ENCODE results near the gene VAMP8.
"Not testable (repeated sequence)": the region's sequence is repeated elsewhere in the genome, so short reads cannot be mapped to it uniquely, and the experiment has no call there.

Gene VAMP8

DNA sequence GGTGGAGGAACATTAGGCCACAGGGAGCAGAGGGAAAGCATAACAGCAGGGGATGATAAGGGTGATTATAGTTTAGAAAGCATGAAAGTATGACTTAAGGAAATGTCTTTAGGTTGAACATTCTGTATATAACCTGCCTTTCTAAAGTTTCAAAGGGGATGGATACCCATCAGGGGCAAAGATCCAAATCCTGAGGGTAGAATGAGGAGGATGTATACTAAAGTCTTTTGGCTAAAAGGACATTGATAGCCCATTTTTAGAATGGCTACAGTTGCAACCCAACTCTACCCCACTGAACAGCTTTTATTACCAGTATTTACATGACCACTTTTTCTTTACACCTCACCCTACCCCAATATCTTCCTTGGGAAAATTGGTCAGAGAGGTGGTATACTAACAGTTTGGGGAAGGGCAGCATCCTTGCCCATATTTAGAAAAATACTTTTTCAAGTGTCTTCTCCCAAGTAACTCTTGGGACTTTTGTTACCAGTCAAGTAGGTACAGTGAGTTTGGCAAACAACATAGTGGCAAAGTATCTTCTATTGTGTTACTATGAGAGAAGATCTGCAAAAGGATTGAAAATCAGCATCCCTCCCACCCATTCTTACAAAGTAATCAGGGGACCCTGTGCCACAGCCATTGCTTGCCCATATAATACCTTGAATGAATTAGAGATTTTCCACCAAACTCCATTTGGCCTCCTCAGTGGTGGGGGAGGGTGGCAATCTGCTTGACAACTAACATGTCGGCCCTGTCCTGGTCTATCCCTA lies 30.1 kb upstream of the VAMP8 start:
- peak in 1 of 4 experiments; percentile 32 for DNase-seq

DNA sequence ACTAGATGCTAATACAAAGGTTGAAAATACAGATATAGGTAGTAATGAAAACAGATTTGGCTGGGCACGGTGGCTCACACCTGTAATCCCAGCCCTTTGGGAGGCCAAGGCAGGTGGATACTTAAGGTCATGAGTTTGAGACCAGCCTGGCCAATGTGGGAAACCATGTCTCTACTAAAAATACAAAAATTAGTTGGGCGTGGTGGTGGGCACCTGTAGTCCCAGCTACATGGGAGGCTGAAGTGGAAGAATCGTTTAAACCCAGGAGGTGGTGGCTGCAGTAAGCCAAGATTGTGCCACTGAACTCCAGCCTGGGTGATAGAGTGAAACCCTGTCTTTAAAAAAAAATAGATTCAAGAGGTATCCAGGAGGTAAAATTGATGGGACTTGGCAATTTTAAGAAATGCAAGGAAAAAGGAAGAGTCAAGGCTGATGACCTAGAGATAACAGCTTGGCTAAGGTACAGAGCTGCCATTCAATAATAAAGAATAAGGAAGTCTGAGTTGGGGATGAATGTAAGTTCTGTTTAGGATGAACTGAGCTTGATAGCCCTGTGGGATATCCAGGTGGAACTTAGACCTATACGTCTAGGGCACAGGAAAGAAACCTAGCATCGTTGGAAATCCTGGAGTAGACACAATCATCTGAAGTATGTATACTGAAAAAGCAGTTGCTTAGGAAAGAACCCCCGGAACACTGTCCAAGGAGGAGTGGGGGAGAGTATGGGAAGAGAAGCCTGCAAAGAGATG lies 29.4 kb upstream of the VAMP8 start:
- no peak for DNase-seq

DNA sequence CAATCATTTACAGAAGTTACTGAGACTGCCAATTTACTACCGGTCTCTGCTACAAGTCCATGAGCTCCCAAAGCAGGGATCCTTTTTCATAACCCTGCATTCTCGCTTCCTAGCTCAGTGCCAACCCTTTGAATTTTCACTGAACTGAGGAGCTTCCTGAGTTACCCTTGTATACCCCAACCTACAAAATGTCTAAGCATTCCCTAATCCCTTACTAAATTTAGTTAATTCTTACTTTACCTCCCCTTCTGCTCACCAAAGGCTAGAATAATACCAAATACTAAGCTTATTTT lies 28.8 kb upstream of the VAMP8 start:
- DNase-seq: no peak

DNA sequence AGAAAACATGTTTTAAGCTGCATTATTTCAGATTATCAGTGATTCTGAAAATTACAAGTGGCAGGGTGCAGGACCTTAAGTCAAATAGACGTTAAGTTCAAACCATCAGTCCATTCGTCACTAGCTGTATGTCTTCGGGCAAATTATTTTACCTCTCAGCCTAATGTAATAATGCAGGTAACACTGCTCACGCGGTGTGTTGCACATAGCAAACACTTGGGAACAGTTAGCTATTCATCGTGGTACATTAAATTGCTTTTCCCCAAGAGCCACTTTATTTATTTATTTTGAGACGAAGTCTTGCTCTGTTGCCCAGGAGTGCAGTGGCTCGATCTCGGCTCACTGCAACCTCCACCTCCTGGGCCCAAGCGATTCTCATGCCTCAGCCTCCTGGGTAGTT lies 28.3 kb upstream of the VAMP8 start:
- DNase-seq: no peak

DNA sequence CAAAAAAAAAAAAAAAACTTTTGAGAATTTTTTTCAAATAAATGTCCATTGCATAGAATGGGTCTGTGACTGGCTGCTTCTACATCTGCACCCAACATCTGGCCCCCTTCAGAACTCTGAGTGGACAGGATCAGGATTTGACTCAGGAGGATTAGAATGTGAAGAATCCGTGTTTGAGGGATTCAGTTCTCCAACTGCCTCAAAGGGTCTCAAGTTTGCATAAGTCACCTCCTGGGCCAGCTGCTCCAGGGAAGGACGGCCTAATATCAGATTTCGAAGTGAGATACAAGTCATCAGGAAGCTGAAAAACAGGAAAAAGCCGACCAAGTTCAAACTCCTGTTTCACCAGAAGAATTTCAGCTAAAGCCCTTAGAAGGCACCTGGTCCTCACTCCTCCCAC lies 27.6 kb upstream of the VAMP8 start:
- no peak for DNase-seq

DNA sequence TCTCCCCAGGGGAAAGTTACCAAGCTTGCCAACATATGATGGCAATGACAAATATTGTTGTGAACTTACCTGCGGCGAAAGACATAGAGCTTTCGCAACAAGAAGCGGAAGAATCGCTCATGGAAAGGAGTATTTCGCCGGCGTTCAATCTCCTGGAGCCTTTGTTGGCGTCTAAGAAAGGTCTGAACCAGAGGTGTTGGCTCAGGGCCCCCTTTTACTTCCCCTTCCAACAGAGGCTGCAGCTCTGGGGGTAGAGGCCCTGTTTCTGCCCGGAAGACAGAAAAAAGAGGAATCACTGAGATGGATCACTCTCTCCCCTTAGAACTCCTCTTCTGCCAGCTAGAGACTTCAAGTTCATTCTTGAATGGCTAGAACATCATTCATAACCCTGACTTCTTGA lies 26.9 kb upstream of the VAMP8 start:
- DNase-seq: peak; percentile 57 to 75 (median 70)

DNA sequence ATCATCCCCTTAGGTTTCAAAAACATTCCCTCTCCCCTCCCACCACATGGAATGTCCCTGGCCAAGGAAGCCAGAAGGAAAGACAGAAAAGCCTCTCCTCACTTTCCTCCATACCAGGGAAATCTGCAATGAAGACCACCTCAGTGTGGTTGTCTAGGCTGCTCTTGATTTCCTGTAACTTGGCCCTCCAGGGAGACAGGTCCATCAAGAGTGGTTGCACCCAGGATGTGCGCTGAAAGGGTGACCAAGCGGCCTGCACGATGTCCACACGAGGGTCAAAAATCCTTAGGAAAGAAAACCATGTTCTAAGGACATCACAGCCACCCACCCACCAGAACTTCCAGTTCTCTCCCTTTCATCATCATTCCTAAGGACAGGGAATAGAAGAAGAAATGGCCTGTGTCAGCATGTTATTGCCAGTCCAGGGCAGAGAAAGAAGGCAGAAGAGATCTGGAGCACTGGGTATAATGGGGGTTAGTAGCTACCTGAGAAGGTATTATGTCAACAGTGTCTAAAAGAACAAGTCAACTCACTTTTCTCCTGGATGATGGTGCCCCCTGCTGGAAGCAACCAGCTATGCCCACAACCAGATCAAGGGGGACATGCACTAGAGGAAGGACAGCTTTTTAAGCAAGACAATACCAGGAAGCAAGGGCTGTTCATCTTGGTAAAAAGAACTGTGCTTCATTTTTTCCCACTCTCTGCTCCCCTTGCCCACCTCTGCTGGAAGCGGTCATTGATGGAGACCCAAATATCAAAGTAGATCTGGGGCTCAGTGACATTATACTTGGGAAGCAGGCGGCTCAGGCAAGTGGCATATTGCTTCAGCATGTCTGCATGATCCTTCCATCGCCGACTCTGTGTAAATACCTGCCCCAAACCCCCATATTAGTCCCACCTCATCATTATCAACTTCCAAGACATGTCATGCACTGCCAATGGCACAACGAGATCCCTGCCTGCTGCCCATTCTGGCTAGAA lies 25.4 kb upstream of the VAMP8 start:
- peak; percentile 83 to 89 (median 86) for DNase-seq

DNA sequence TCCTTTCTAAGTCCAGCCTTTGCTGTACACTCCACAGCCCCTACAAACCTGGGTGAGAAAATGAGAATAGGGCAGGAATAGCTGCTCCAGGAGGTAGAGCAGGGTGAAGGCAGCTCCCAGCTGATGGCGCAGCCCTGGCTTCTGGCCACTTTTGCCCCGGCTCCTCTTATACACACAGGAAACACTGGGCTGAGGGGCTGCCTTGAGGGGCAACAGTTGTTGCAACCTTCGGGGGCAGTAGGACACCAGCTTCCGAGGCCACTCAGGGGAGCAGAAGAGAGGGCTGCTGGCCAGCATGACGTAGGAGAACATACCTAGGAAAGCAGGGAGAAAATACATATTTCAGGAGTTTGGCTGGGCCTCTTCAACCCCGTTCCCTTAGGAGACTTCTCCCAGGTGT lies 24.2 kb upstream of the VAMP8 start:
- DNase-seq: no peak

DNA sequence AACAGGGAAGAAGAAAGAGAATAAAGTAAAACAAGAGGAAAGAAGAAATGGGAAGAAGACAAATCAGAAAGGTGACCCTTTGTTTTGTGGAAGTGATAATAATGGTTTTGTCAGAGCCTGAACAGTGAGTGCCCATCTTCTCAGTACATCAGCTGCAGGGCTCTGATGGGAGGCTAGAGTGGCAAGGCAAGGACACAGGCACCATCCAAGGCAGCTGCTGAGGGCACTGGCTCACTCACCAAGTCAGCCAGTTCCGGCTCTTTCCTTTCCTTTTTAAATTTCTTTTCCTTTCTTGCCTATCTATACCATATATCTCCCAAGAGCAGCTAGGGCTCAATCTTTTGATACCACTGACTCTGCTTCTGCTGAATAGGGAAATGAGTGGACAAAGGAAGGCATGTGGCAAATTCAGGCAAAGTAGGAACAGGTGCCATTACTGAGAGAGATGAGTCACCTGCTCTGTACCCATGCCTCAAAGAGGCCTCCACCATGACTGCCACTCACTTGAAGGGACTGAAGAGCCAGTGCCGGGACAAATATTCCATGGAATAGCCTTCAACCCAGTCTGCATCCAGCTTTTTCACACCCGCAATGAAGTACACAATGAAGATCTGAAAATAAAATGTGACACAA lies 22.3 kb upstream of the VAMP8 start:
- no peak for DNase-seq

DNA sequence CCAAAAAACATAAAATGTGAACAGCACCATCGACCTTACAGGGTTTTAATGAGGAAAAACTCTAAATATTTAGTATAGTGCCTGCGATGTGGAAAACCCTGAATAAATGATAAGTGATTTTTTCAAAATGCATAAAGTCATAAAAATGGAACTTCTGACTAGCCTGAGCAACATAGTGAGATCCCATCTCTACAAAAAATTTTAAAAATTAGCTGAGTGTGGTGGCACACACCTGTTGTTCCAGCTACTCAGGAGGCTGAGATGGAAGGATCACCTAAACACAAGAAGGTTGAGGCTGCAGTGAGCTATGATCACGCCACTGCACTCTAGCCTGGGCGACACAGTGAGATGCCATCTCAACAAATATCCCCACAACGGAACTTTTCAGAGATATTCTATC lies 20.3 kb upstream of the VAMP8 start:
- no peak for DNase-seq

DNA sequence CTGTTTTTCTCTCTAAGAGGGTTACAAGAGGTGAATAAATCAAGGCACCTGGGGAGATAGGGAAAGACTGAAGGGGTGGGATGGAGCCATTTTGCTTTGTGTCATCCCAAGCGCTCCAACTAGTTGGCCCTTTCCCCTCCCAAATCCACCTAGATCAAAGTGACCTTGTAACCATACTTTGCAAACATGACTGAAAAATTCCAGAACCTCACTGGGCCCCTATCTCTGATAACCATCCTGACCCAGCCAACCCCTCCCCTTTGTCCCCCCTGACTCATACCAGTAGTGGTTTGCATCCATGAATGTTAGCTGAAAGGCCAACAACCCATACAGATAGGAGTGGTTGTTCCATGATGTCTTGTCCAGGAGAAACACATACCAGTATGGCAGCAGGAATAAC lies 19.2 kb upstream of the VAMP8 start:
- DNase-seq: no peak

DNA sequence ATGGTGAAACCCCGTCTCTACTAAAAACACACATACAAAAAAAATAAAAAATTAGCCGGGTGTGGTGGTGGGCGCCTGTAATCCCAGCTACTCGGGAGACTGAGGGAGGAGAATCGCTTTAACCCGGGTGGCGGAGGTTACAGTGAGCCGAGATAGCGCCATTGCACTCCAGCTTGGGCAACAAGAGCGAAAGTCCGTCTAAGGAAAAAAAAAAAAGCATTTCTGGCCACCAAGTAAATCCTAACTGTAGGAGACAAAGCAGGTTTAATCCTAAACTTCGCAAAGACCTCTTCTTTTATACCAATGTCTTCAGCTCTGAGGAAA lies 17.0 kb upstream of the VAMP8 start:
- not testable (repeated sequence) for DNase-seq

DNA sequence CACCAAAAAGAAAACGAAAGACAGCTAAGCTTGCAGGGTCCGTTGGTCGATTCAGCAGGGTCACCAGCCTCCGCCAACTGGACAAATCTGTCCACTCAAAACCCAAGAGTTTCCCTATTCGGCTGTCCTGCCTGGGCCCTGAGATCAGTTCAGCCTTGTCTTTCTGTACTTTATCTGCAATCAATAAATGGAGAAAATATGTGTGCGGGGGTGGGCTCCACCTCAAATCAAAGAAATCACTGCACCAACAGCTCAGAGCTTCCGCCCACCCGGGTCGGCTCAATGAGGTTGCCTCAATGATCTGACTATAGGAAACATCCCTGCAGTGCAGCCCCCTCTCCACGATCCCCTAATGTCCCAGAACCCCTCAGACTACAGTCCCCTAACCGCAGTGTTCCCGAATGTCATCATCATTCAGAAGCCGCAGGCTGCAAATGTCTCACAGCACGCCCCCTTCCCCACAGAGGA lies 16.5 kb upstream of the VAMP8 start:
- DNase-seq: peak in 1 of 4 experiments; percentile 44

DNA sequence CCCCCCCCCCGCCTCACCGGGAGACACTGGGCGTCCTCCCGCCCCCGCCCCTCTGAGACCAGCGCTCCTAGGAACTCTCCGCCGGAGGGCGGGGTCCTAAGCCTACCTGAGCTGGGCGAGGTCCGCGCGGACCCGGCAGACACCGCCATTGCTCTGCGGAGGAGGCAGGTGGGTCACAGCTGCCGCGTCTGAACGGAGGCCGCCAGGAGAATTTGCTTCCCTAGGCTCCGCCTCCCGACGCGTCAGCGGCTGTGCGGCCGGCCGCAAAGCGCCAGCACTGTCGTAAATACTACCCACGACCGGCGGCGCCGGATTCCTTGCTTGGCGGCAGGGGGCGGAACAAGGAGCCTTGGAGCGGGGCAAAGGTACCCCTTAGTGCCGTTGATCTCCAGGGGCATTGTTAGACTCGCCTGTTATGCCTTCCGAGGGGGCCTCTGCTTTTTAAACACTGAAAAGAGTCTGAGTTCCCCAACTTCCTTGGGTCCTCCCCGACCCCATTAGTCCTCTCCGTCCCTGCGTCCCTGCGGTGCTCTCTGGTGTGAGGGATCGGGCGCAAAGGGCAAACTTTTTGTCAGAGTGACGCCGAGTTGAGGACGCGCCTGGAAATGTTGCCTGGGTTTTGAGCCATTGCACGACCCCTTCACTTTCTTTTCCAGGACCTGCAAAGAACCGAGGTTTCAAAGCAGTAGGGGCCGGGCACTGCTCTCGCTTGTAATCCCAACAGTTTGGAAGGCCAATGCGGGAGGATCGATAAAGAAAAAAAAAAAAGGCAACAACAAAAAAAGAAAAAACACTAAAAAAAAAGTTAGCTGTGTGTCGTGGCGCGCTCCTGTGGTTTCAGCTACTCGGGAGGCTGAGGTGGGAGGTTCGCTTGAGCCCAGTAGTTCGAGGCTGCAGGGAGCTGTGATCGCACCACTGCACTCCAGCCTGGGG lies 15.8 kb upstream of the VAMP8 start, which contains the start of gene GGCX:
TSS of gene GGCX (minus strand) at position 214 of the 933 bp plus-strand sequence. CDS start at position 149, 65 bp downstream.
- peak; percentile 95 to 98 (median 97) for DNase-seq

DNA sequence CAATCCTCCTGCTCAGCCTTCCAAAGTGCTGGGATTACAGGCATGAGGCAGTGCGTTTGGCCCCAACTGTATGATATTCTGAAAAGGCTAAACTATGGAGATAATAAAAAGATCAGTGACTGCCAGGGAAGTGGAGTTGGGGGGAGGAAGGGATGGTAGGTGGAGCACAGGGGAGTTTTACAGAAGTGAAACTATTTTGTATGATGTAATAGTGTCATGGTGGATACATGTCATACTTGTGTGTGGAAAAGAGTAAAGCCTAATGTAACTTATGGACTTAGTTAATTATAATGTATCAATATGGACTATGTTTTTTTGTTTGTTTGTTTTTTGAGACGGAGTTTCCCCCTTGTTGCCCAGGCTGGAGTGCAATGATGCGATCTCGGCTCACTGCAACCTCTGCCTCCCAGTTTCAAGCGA lies 13.2 kb upstream of the VAMP8 start:
- peak; percentile 65 to 89 (median 80) for DNase-seq

DNA sequence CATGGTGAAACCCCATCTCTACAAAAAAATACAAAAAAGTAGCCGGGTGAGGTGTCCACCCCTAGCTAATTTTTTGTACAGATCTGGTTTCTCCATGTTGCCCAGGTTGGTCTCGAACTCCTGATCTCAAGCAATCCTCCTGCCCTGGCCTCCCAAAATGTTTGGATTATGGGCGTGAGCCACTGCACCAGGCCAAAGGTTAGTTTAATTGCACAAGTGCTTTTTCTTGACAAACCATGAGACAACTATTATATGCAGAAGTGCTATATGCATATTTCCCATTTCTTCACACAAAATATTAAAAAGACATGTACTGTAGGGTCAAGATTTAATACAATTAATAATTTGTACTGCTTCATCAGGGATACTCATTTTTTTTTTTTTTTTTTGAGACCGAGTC lies 11.1 kb upstream of the VAMP8 start:
- peak in 2 of 4 experiments; percentile 40 to 48 for DNase-seq

DNA sequence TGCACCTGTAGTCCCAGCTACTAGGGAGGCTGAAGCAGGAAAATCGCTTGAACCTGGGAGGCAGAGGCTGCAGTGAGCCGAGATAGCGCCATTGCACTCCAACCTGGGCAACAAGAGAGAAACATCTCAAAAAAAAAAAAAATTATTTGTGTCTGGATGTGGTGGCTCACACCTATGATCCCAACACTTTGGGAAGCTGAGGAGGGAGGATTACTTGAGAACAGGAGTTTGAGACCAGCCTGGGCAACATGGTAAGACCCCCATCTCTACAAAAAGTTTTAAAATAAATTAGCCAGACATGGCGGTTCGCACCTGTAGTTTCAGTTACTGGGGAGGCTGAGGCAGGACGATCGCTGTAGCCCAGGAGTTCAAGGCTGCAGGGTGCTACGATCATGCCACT lies 1.6 kb upstream of the VAMP8 start:
- no peak for DNase-seq

DNA sequence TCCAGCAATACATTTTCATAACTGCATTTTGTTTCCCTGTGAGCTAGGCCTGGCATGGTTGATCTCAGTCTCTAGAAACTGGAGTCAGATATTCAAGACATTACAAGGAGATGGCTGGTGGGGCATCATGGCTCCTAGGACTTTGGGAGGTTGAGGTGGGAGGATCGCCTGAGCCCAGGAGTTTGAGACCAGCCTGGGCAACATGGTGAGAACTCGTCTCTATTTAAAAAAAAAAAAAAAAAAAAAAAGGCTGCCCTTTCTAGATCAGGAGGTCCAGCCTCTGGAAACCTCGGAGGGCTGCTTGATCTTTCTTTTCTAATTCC lies 362 bp upstream of the VAMP8 start:
- DNase-seq: no peak

DNA sequence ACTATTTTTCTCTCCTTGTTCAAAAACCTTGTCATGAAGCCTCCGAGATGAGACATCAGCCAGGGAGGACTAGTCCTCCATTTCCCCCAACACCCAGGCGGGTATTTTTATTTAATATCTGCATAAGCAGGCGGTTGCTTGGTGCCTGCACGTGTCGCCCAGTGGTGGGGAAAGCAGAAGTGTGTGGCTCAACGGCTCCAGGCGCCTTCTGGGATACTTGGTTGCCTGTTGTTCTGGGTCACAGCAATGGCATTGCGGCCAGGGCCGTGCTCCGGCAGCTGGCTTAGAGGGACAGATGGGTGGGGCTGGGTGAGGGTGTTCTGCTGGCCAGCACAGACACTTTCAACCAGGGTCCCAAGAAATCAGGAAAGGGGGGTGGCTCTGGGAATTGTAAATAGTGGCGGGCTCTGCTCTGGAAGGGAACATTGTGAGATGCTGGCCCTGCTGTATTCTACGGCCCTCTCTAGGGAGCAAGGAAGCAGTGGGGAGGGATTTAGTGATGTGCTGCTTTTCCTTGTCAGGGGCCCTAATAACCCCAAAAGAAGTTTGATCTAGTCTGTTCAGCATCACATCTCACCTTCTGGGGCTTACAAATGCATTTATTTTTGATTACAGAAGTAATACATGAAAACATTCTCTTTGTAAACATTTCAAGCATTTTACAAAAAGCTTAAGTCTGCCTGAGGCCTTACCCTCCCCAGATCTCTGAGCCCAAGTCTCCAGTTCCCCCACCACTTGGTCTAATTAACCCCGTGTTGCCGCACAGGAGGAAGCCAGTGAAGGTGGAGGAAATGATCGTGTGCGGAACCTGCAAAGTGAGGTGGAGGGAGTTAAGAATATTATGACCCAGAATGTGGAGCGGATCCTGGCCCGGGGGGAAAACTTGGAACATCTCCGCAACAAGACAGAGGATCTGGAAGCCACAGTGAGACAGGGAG lies 1.1 kb downstream of the VAMP8 start:
- peak; percentile 79 to 90 (median 89) for DNase-seq

DNA sequence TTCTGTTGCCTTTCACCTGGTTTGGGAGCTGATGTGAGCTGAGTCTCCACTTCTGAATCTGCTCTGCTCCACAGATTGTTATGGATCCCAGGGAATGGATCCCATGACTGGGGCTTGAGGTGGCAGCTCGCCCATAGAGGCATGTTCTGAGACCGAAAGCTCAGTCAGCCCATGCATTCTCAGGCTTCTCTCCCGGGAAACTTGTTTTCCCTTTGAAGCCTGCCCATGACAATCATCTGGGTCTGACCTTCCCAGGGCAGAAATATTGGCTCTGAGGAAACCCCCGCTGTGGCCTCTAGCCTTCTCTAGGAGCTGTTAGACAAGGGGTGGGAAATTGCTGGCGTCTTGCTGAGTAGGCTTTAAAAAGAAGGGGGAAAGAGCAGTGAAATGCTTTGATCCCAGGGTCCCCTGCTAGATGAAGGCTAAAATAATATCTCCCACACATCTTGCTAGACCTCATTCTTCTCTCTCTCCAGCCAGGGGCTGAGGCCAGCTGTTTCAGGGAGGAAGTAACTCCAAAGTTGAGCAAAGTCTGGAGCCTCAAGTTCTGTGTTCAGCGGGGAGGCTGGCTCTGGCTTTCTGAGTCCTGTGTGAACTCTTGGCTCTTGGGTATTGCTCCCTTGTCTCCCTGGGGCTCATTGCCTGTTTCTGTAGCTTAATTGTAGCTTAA lies 2.0 kb downstream of the VAMP8 start:
- peak; percentile 78 to 89 (median 86) for DNase-seq

All from suppressor macrophage (primary cell).